Stimulated activated CD8-positive, alpha-beta memory T cell treated with anti-CD3 and anti-CD28 coated beads, Interleukin-15, amount 100 ng/mL, for 24 hours (primary cell): ENCODE measurements around the gene TMEM220.

Source experiments
- DNase-seq: peaks from one replicate; pipeline ENCODE4 v3.0.0-alpha.2; 2020; ENCODE audit warnings: low read depth

TMEM220 gene

DNA sequence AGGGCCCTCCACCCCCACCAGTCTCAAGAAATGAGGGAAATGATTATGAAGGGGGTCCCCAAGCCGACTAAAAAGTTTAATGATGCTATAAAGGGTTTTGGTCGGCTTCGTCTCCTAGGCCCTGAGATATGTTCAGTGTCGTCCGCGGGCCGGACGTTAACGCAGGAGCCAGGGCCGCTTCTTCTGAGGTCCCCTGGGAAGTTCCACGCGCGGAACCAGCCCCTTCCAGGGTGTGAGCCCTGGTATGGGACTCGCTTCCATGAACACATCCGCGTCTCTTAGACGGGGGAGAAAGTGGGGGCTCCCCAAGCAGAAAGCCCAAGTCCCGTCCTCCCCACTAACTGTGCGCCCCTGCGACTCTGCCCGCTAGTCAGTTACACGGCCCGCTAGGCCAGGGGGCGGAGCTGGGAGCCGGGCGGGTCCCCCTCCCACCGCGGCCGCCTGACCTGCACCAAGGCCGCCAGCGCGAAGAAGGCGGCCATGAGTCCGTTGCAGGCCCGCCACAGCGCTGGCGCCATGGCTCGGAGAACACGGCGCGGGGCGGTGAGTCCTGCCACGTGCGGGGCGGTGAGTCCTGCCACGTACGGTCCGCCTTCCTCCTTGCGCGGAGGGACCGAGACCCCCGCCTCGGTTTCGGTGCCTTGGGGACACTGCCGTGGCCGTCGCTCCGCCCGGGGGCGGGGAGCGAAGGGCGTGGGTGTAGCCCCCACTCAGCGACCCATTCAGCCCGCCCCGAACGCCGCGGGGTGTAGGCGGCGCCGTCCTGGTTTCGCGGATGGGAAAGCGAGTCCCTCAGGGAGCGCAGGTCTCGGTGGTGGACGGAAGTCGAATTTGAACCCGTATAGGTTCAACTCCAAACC is at the start of gene TMEM220:
Gene TMEM220 (minus strand): TSS at position 690 of the 860 bp plus-strand sequence. CDS start 172 bp downstream, at position 518.
- DNase-seq: no peak

GRCh38 chr17:10779609-10780008 is 49.8 kb upstream of the TMEM220 start:
- DNase-seq: no peak

GRCh38 chr17:10777890-10778289 is 48.1 kb upstream of the TMEM220 start:
- no peak for DNase-seq

- no peak for DNase-seq
Measured at GRCh38 chr17:10777131-10777807, 47.4 kb upstream of the TMEM220 start.

DNA sequence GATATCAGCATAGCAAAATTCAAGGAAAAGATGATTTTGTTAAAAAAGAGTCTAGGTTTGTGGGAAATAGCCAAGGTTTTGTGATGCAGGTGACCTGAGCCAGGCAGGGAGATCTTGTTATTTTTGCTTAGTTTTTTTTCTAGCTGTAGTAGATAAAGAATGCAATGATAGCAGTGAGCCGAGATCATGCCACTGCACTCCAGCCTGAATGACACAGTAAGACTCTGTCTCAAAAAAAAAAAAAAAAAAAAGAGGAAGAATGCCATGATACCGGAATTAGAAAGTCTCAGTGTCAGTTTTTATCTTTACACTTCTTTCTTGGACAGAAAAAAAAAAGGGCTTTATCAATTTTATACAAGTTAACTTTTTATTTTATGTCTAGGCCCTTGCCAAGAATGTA is 46.6 kb upstream of the TMEM220 start:
- no peak for DNase-seq

- DNase-seq: no peak
Measured at GRCh38 chr17:10775740-10776356, 46.0 kb upstream of the TMEM220 start.

DNA sequence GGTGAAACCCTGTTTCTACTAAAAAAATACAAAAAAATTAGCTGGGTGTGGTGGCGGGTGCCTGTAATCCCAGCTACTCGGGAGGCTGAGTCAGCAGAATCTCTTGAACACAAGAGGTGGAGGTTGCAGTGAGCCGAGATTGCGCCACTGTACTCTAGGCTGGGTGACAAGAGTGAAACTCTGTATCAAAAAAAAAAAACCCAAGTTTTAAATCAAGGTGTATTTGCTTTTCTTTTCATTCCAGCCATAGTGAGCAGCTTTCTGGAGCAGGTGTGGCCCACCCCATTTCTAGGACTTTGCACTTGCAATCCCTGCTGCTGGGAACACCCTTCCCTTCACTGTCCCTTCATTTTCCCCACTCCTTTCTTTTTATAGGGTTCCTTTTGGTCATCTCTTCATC is 45.2 kb upstream of the TMEM220 start:
- DNase-seq: no peak

GRCh38 chr17:10773391-10773790 is 43.6 kb upstream of the TMEM220 start:
- DNase-seq: no peak

DNA sequence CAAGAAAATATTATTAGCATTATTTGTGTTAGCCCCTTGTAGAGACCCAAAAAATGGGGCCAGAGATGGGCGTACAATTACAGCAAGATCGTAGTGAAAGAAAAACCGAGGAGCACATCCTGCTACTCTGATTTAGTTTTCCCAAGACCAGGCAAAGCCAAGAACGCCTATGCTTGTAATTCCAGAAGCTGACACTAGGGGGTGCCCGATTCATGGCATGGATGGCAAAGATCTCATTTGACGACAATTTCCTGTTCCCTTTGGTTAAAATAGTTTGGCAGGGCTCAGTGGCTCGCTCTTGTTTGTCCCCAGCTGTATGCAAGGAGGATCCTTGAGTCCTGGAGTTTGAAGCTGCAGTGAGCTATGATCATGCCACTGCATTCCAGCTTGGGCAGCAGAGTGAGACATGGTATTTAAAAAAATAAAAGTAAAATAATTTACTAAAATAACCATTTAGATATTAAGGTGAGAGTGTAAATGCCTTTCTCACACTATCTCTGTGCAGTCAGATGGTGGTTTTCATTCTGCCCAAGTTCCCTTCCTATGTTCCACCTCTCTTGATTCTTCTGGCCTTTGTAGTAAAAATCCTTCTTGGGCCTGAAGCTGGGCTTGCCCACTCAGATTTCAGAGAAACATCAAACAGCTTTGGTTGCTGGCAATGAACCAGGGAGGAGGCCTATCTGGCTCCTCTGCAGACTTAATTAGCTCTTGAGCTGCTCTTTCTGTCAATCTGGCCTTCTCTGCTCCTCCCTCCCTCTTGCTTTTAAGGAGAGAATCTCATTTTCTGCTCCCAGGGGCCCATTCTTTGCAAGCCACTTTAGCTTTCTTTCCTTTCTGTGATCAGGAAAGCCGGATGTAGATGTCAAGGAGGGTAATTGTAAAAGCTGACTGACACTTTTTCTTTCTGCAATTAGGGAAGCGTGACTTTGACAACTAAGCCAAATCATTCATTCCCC is 42.9 kb upstream of the TMEM220 start:
- DNase-seq: peak; percentile 11

- no peak for DNase-seq
Measured at GRCh38 chr17:10771148-10771547, 41.3 kb upstream of the TMEM220 start.

DNA sequence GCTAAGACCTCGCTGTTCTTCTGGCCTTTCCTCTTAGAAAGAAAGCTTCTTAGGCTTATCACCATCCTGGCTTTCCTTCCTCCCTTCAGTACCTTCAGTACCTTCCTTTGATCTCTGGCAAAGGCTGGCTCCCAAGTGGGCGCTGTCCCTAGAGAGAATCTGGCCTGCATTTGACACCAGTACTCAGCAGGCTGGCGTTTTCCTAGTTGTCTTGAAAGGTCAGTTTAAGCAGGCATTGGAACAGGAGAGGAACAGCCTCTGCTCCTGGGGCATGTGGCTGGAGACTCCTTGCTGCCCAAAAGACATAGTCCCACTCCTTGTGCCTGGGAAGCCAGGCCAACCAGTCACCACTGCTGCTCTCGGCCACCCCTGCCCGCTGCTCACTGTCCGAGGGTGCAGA is 40.0 kb upstream of the TMEM220 start:
- DNase-seq: no peak

GRCh38 chr17:10768750-10769251 is 39.0 kb upstream of the TMEM220 start:
- no peak for DNase-seq

DNA sequence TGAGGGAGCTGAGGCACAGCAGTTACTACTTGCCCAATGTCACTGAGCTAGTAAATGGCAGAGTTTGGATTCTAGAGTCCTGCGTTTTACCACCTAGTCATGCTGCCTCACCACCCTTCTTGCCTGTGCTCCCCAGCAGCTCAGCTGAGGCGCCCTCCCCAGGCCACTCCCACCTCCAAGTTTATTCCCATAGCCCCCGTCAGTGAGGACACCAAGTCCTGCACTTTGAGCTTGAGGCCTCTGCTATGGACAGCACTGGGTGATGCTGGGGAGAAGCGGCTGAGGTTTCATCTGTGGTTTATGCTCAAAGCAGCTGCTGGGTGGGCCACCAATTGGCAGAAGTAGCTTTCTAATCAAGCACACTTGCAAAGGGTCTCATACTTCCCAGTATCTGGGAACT is 37.4 kb upstream of the TMEM220 start:
- no peak for DNase-seq

GRCh38 chr17:10762037-10762436 is 32.2 kb upstream of the TMEM220 start:
- no peak for DNase-seq

DNA sequence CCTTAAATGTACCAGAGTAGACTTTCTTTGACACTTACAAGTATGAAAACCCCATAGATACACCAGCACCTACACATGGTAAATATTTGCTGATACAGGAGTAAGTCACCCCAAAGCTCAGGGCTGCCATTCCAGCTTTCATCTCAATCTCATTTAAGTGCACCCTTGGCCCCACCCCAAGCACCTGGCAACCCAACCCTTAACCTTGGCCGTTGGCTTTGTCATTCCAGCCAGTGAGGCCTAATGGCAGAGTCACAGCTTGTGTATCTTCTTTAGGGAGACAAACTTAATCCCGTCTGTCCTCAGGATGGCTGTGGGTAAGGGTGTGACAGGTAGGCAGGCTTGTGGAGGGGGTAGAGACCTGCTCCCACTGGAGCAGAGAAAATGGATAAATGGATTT is 31.5 kb upstream of the TMEM220 start:
- no peak for DNase-seq

GRCh38 chr17:10758062-10758461 is 28.2 kb upstream of the TMEM220 start:
- DNase-seq: no peak

DNA sequence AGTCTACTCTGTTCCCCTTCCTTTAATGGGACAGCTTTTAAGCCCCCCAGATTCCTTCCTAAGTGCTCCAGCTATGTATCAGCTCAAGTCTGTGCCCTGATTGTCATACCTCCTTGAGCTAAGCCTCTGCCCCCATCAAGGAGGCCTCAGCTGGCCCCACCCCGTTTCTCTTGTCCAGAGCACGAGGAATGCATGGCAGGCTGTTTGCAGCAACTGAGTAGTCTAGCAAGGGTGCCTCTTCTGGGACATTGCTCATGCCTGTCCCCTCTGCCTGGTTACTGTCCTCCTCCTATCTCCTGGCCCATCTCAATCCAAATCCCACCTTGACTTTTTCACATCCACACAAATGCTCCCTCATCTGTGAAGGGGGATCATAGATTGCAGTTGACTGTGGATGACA is 27.8 kb upstream of the TMEM220 start:
- DNase-seq: no peak

- DNase-seq: no peak
Measured at GRCh38 chr17:10757067-10757466, 27.2 kb upstream of the TMEM220 start.

GRCh38 chr17:10756619-10757018 is 26.8 kb upstream of the TMEM220 start:
- no peak for DNase-seq

DNA sequence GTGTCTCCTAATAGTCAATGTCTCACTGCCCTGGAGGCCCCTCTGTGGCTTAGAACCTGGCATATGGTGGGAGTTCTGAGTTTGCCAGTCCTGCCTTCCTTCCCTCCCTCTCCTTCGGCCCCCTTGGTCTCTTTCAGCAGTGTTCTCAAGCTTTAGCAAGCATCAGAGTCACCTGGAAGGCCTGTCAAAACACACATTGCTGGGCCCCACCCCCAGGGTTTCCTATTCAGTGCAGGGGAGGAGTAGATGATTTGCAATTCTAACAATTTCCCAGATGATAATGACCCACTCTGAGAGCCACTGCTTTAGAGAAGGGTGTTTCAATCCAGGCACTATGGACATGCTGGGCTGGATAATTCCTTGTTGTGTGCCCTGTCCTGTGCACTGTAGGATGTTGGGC is 26.4 kb upstream of the TMEM220 start:
- no peak for DNase-seq

- no peak for DNase-seq
Measured at GRCh38 chr17:10755592-10756127, 25.8 kb upstream of the TMEM220 start.
